GM12878 (cell line): Measurements from ENCODE around the gene RAB23. TPM values are rescaled to one million over a fixed set of nuclear protein-coding genes. Genes with fewer than 3 reads are reported as not detected.

Source experiments
- BACH1 ChIP-seq: fragments of 450-650 bp; IDR thresholded peaks from 2 replicates; pipeline ENCODE4 v1.6.1; 2017; ENCODE audit warnings: mild to moderate bottlenecking, borderline replicate concordance
- CBX3 ChIP-seq: fragments of 200-600 bp; sonication (generic); IDR thresholded peaks from 2 replicates; pipeline ENCODE4 v1.6.1; 2016; ENCODE audit warnings: low read depth, borderline replicate concordance
- CREB1 ChIP-seq: IDR thresholded peaks from 2 replicates; pipeline ENCODE4 v1.6.1; 2012; ENCODE audit warnings: low read depth, mild to moderate bottlenecking, inconsistent platforms
- DPF2 ChIP-seq: fragments of 450-650 bp; IDR thresholded peaks from 2 replicates; pipeline ENCODE4 v1.6.1; 2017; ENCODE audit warnings: mild to moderate bottlenecking
- ESRRA ChIP-seq: IDR thresholded peaks from 2 replicates; pipeline ENCODE4 v1.6.1; 2012; ENCODE audit warnings: mild to moderate bottlenecking, low read length, improper control_type of control experiment
- FOS ChIP-seq: IDR thresholded peaks from 3 replicates; pipeline ENCODE4 v1.6.1; 2011; ENCODE audit warnings: borderline replicate concordance; ENCODE audit not compliant: insufficient read length; ENCODE audit errors: extremely low read depth
- NFIC ChIP-seq: IDR thresholded peaks from 2 replicates; pipeline ENCODE4 v1.6.1; 2012; ENCODE audit warnings: low read depth, mild to moderate bottlenecking, inconsistent platforms, low read length, moderate library complexity
- NR2C1 ChIP-seq: fragments of 450-650 bp; IDR thresholded peaks from 2 replicates; pipeline ENCODE4 v1.6.1; 2017; ENCODE audit warnings: antibody characterized with exemption, mild to moderate bottlenecking, moderate library complexity
- PAX8 ChIP-seq: fragments of 450-650 bp; IDR thresholded peaks from 2 replicates; pipeline ENCODE4 v1.6.1; 2017; ENCODE audit warnings: mild to moderate bottlenecking, moderate library complexity
- POLR2AphosphoS2 ChIP-seq: IDR thresholded peaks from 2 replicates; pipeline ENCODE4 v1.6.1; 2011; ENCODE audit warnings: low read depth, mild to moderate bottlenecking, low read length, improper control_type of control experiment, moderate library complexity
- RUNX3 ChIP-seq: IDR thresholded peaks from 2 replicates; pipeline ENCODE4 v1.6.1; 2012; ENCODE audit warnings: low read length, inconsistent platforms
- SMARCA5 ChIP-seq: fragments of 450-650 bp; IDR thresholded peaks from 2 replicates; pipeline ENCODE4 v1.6.1; 2017; ENCODE audit warnings: mild to moderate bottlenecking
- WRNIP1 ChIP-seq: IDR thresholded peaks from 2 replicates; pipeline ENCODE4 v1.6.1; 2011; ENCODE audit warnings: low read depth, low read length, improper control_type of control experiment, borderline replicate concordance
- ZNF217 ChIP-seq: fragments of 450-650 bp; IDR thresholded peaks from 2 replicates; pipeline ENCODE4 v1.6.1; 2017; ENCODE audit warnings: antibody characterized with exemption, mild to moderate bottlenecking
- polyA plus RNA-seq, 11 experiments: library from polyadenylated mRNA; depleted of rRNA in 4 of 11; unstranded in 6 of 11; stranded (reverse) in 5 of 11; fragments of >200 nt; fragmentation: Nextera tagmentation in 4 of 11; fragmentation: Illumina TruSeq in 1 of 11; extraction: Ambion mirVana in 4 of 11; extraction: Trizol in 1 of 11; gene quantifications; 1 replicate in 1 of 11; 2 replicates in 10 of 11; pipeline versions ENCODE4 v1.2.1 to v1.2.3, GENCODE V29; 2011 to 2016; ENCODE audit warnings: inconsistent platforms in 2 of 11, missing spikeins in 2 of 11, low read depth in 1 of 11
- total RNA-seq, 4 experiments: library from RNA; depleted of rRNA in 3 of 4; stranded (reverse); fragments of >200 nt in 3 of 4; fragmentation: Illumina TruSeq in 1 of 4; extraction: Trizol in 1 of 4; gene quantifications; 2 replicates each; pipeline versions ENCODE4 v1.2.1 to v1.2.3, GENCODE V29; 2013 to 2021
- TF ChIP-seq, protein P1 (sequence below): fragments of 150-350 bp; IDR thresholded peaks from 2 replicates; pipeline ENCODE4 v1.6.1; 2016; ENCODE audit warnings: low read depth, low read length
- TF ChIP-seq, protein P2 (sequence below): IDR thresholded peaks from 2 replicates; pipeline ENCODE4 v1.6.1; 2011; ENCODE audit warnings: borderline replicate concordance, low read depth, mild to moderate bottlenecking, moderate library complexity, mixed read lengths, low read length; ENCODE audit not compliant: insufficient read depth; ENCODE audit errors: extremely low read length
- TF ChIP-seq, protein P3 (sequence below): fragments of 450-650 bp; IDR thresholded peaks from 2 replicates; pipeline ENCODE4 v1.6.1; 2018; ENCODE audit warnings: borderline replicate concordance, mild to moderate bottlenecking; ENCODE audit not compliant: partially characterized antibody
- TF ChIP-seq, protein P4 (sequence below): fragments of 450-650 bp; conservative IDR thresholded peaks from 2 replicates; pipeline ENCODE4 v1.6.1; 2017; ENCODE audit warnings: mild to moderate bottlenecking, moderate library complexity
- TF ChIP-seq, protein P5 (sequence below): fragments of 450-650 bp; IDR thresholded peaks from 2 replicates; pipeline ENCODE4 v1.6.1; 2017; ENCODE audit warnings: low read depth, mild to moderate bottlenecking, moderate library complexity

RAB23 gene
- total and polyA plus RNA-seq, 10 of the 15 experiments (the other 5 are each of a cell fraction or from before 2014, with no cell fraction given), result 0.80 to 6.0 (median 3.1) TPM

DNA sequence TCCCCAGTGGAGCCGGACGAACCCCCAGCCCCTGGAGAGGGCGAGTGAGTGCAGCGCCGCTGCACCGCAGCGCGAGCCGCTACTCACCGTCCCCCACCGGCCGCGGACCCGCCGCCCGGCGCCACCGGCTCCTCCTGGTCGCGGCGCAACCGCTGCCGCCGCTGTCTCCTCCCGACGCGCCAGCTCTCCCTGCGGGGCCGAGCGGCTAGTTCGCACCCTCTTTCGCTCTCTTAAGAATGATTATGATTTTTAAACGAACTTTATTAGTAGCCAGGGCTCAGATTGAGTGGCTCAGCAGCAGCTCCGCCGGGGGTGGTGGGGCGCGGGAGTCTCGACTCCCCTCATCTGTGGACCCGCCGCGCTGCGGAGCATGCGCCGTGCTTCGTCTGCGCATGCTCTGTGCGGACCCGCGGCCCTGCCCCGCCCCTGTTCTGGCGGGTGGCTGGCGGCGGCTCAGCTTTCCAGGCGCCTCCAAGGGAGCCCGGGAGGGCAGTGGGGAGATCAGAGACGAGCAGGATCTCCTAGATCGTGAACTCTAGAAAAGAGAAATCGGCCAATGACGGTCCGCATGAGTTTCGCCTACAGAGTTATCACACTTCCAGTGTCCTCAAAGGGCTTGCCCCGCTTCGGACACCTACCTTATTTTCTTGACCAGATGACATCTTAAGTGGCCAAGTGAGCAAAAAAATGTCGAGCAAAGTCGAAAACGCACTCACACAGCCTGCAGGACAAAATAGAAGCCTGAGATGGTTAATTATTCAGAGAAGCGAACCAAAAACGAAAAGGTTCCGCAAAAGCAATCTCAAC is at the start of gene RAB23 (continued):
- TF ChIP-seq, protein P1, sequence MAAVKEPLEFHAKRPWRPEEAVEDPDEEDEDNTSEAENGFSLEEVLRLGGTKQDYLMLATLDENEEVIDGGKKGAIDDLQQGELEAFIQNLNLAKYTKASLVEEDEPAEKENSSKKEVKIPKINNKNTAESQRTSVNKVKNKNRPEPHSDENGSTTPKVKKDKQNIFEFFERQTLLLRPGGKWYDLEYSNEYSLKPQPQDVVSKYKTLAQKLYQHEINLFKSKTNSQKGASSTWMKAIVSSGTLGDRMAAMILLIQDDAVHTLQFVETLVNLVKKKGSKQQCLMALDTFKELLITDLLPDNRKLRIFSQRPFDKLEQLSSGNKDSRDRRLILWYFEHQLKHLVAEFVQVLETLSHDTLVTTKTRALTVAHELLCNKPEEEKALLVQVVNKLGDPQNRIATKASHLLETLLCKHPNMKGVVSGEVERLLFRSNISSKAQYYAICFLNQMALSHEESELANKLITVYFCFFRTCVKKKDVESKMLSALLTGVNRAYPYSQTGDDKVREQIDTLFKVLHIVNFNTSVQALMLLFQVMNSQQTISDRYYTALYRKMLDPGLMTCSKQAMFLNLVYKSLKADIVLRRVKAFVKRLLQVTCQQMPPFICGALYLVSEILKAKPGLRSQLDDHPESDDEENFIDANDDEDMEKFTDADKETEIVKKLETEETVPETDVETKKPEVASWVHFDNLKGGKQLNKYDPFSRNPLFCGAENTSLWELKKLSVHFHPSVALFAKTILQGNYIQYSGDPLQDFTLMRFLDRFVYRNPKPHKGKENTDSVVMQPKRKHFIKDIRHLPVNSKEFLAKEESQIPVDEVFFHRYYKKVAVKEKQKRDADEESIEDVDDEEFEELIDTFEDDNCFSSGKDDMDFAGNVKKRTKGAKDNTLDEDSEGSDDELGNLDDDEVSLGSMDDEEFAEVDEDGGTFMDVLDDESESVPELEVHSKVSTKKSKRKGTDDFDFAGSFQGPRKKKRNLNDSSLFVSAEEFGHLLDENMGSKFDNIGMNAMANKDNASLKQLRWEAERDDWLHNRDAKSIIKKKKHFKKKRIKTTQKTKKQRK, result no peak
- TF ChIP-seq FOS, result no peak
- TF ChIP-seq, protein P2, sequence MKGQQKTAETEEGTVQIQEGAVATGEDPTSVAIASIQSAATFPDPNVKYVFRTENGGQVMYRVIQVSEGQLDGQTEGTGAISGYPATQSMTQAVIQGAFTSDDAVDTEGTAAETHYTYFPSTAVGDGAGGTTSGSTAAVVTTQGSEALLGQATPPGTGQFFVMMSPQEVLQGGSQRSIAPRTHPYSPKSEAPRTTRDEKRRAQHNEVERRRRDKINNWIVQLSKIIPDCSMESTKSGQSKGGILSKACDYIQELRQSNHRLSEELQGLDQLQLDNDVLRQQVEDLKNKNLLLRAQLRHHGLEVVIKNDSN, result no peak
- 0 out of 2 replicates have a peak, but pooled peaks have one; percentile 40 for TF ChIP-seq ESRRA
- no peak for TF ChIP-seq CREB1
- 0 out of 2 replicates have a peak, but pooled peaks have one; percentile 5 for TF ChIP-seq SMARCA5
- 0 out of 2 replicates have a peak, but pooled peaks have one; percentile 19 for TF ChIP-seq ZNF217
- TF ChIP-seq CBX3, result no peak
- TF ChIP-seq DPF2, result 0 out of 2 replicates have a peak, but pooled peaks have one; percentile 64
- TF ChIP-seq PAX8, result no peak
- no peak for TF ChIP-seq NFIC
- TF ChIP-seq, protein P3, sequence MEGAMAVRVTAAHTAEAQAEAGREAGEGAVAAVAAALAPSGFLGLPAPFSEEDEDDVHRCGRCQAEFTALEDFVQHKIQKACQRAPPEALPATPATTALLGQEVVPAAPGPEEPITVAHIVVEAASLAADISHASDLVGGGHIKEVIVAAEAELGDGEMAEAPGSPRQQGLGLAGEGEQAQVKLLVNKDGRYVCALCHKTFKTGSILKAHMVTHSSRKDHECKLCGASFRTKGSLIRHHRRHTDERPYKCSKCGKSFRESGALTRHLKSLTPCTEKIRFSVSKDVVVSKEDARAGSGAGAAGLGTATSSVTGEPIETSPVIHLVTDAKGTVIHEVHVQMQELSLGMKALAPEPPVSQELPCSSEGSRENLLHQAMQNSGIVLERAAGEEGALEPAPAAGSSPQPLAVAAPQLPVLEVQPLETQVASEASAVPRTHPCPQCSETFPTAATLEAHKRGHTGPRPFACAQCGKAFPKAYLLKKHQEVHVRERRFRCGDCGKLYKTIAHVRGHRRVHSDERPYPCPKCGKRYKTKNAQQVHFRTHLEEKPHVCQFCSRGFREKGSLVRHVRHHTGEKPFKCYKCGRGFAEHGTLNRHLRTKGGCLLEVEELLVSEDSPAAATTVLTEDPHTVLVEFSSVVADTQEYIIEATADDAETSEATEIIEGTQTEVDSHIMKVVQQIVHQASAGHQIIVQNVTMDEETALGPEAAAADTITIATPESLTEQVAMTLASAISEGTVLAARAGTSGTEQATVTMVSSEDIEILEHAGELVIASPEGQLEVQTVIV, result no peak
- TF ChIP-seq WRNIP1, result no peak
- peak; percentile 21; the same call in 1 of the 2 replicates for TF ChIP-seq RUNX3
- peak; percentile 53 for TF ChIP-seq BACH1
- peak; percentile 41; the same call in 1 of the 2 replicates for TF ChIP-seq POLR2AphosphoS2
- TF ChIP-seq, protein P4, sequence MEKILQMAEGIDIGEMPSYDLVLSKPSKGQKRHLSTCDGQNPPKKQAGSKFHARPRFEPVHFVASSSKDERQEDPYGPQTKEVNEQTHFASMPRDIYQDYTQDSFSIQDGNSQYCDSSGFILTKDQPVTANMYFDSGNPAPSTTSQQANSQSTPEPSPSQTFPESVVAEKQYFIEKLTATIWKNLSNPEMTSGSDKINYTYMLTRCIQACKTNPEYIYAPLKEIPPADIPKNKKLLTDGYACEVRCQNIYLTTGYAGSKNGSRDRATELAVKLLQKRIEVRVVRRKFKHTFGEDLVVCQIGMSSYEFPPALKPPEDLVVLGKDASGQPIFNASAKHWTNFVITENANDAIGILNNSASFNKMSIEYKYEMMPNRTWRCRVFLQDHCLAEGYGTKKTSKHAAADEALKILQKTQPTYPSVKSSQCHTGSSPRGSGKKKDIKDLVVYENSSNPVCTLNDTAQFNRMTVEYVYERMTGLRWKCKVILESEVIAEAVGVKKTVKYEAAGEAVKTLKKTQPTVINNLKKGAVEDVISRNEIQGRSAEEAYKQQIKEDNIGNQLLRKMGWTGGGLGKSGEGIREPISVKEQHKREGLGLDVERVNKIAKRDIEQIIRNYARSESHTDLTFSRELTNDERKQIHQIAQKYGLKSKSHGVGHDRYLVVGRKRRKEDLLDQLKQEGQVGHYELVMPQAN, result peak; percentile 54; the same call in 1 of the 2 replicates
- TF ChIP-seq, protein P5, sequence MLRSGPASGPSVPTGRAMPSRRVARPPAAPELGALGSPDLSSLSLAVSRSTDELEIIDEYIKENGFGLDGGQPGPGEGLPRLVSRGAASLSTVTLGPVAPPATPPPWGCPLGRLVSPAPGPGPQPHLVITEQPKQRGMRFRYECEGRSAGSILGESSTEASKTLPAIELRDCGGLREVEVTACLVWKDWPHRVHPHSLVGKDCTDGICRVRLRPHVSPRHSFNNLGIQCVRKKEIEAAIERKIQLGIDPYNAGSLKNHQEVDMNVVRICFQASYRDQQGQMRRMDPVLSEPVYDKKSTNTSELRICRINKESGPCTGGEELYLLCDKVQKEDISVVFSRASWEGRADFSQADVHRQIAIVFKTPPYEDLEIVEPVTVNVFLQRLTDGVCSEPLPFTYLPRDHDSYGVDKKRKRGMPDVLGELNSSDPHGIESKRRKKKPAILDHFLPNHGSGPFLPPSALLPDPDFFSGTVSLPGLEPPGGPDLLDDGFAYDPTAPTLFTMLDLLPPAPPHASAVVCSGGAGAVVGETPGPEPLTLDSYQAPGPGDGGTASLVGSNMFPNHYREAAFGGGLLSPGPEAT, result no peak
- no peak for TF ChIP-seq NR2C1
